GM21381 (cell line): ENCODE data around the gene SAMD15.
"Not testable (repeated sequence)": the region's sequence is repeated elsewhere in the genome, so short reads cannot be mapped to it uniquely, and the experiment has no call there.

ENCODE experiments used
- ATAC-seq: cut with Tn5 transposase; IDR thresholded peaks from one replicate; pipeline ENCODE4 v1.9.1; 2021; ENCODE audit warnings: mild to moderate bottlenecking, moderate library complexity; ENCODE audit not compliant: unreplicated experiment

SAMD15 gene

GRCh38 chr14:77376771-77377501 lies at the start of gene SAMD15, which contains the start of gene TMED8:
Gene SAMD15 (plus strand): TSS chr14:77377379. CDS start chr14:77377419, 40 bp downstream.
Gene TMED8 (minus strand): TSS chr14:77377094. CDS start chr14:77377053, 41 bp downstream.
- ATAC-seq: peak; percentile 85

- no peak for ATAC-seq
Observed at GRCh38 chr14:77329872-77330271, 47.3 kb upstream of the SAMD15 start.

GRCh38 chr14:77335576-77335975 lies 41.6 kb upstream of the SAMD15 start:
- no peak for ATAC-seq

GRCh38 chr14:77337255-77337654 lies 39.9 kb upstream of the SAMD15 start:
- not testable (repeated sequence) for ATAC-seq

GRCh38 chr14:77337880-77338279 lies 39.3 kb upstream of the SAMD15 start:
- no peak for ATAC-seq

GRCh38 chr14:77338302-77338701 lies 38.9 kb upstream of the SAMD15 start:
- ATAC-seq: no peak

- ATAC-seq: no peak
Observed at GRCh38 chr14:77339407-77339806, 37.8 kb upstream of the SAMD15 start.

- ATAC-seq: no peak
Observed at GRCh38 chr14:77340389-77340788, 36.8 kb upstream of the SAMD15 start.

GRCh38 chr14:77342726-77343397 lies 34.3 kb upstream of the SAMD15 start:
- ATAC-seq: no peak

- ATAC-seq: no peak
Observed at GRCh38 chr14:77343662-77344061, 33.5 kb upstream of the SAMD15 start.

- no peak for ATAC-seq
Observed at GRCh38 chr14:77344377-77344996, 32.7 kb upstream of the SAMD15 start.

- no peak for ATAC-seq
Observed at GRCh38 chr14:77346495-77346894, 30.7 kb upstream of the SAMD15 start.

GRCh38 chr14:77347751-77348150 lies 29.4 kb upstream of the SAMD15 start:
- no peak for ATAC-seq

- no peak for ATAC-seq
Observed at GRCh38 chr14:77353469-77354141, 23.6 kb upstream of the SAMD15 start.

GRCh38 chr14:77355811-77356210 lies 21.4 kb upstream of the SAMD15 start:
- no peak for ATAC-seq

GRCh38 chr14:77356899-77357298 lies 20.3 kb upstream of the SAMD15 start:
- no peak for ATAC-seq

GRCh38 chr14:77359626-77360025 lies 17.6 kb upstream of the SAMD15 start:
- no peak for ATAC-seq

- ATAC-seq: no peak
Observed at GRCh38 chr14:77364146-77364545, 13.0 kb upstream of the SAMD15 start.

GRCh38 chr14:77369285-77369684 lies 7.9 kb upstream of the SAMD15 start:
- no peak for ATAC-seq

GRCh38 chr14:77372304-77372841 lies 4.8 kb upstream of the SAMD15 start:
- ATAC-seq: peak; percentile 25
